HEK293T (cell line): Measurements from ENCODE around the gene TRPM3.

Source experiments
- CTCF ChIA-PET: fragments of 350-600 bp; formaldehyde crosslinking; extraction: SDS; loops from one replicate; lab custom pipeline; 2021; ENCODE audit warnings: antibody characterized with exemption, inconsistent platforms; lab: Yijun Ruan, JAX
- POLR2A ChIA-PET: fragments of 350-600 bp; formaldehyde crosslinking; extraction: SDS; loops from one replicate; lab custom pipeline; 2020; ENCODE audit warnings: antibody characterized with exemption, inconsistent platforms; lab: Yijun Ruan, JAX
- DNase-seq: peaks from one replicate; pipeline ENCODE4 v3.0.0; 2012; ENCODE audit warnings: mixed read lengths; ENCODE audit errors: extremely low spot score
- ARNT ChIP-seq: fragments of 450-650 bp; IDR thresholded peaks from 2 replicates; pipeline ENCODE4 v1.6.1; 2017; ENCODE audit warnings: mild to moderate bottlenecking
- BHLHE40 ChIP-seq: fragments of 450-650 bp; IDR thresholded peaks from 2 replicates; pipeline ENCODE4 v1.6.1; 2016; ENCODE audit warnings: mild to moderate bottlenecking, moderate library complexity, borderline replicate concordance
- CTBP1 ChIP-seq: fragments of 450-650 bp; IDR thresholded peaks from 2 replicates; pipeline ENCODE4 v1.6.1; 2016; ENCODE audit warnings: borderline replicate concordance
- ELF4 ChIP-seq: fragments of 450-650 bp; IDR thresholded peaks from 2 replicates; pipeline ENCODE4 v1.6.1; 2017; ENCODE audit warnings: antibody characterized with exemption
- FOXA1 ChIP-seq: fragments of 450-650 bp; IDR thresholded peaks from 2 replicates; pipeline ENCODE4 v1.6.1; 2016; ENCODE audit warnings: mild to moderate bottlenecking
- FOXK2 ChIP-seq: fragments of 450-650 bp; IDR thresholded peaks from 2 replicates; pipeline ENCODE4 v1.6.1; 2016; ENCODE audit warnings: mild to moderate bottlenecking
- FOXM1 ChIP-seq: fragments of 450-650 bp; IDR thresholded peaks from 2 replicates; pipeline ENCODE4 v1.6.1; 2017; ENCODE audit warnings: mild to moderate bottlenecking, borderline replicate concordance
- HDGF ChIP-seq: fragments of 450-650 bp; IDR thresholded peaks from 2 replicates; pipeline ENCODE4 v1.6.1; 2017; ENCODE audit warnings: antibody characterized with exemption, borderline replicate concordance
- L3MBTL2 ChIP-seq: fragments of 450-650 bp; conservative IDR thresholded peaks from 2 replicates; pipeline ENCODE4 v1.6.1; 2016; ENCODE audit warnings: mild to moderate bottlenecking
- LEF1 ChIP-seq: fragments of 450-650 bp; IDR thresholded peaks from 2 replicates; pipeline ENCODE4 v1.6.1; 2017; ENCODE audit warnings: mild to moderate bottlenecking, borderline replicate concordance
- NFRKB ChIP-seq: fragments of 450-650 bp; IDR thresholded peaks from 2 replicates; pipeline ENCODE4 v1.6.1; 2016; ENCODE audit warnings: mild to moderate bottlenecking, moderate library complexity
- PKNOX1 ChIP-seq: fragments of 450-650 bp; IDR thresholded peaks from 2 replicates; pipeline ENCODE4 v1.6.1; 2016
- SP1 ChIP-seq: fragments of 450-650 bp; IDR thresholded peaks from 2 replicates; pipeline ENCODE4 v1.6.1; 2017
- SUZ12 ChIP-seq: fragments of 450-650 bp; IDR thresholded peaks from 2 replicates; pipeline ENCODE4 v1.6.1; 2016; ENCODE audit warnings: mild to moderate bottlenecking
- TARDBP ChIP-seq: fragments of 450-650 bp; IDR thresholded peaks from 2 replicates; pipeline ENCODE4 v1.6.1; 2016
- ZNF384 ChIP-seq: fragments of 450-650 bp; IDR thresholded peaks from 2 replicates; pipeline ENCODE4 v1.6.1; 2016

Gene TRPM3

GRCh38 chr9:71144495-71144894 lies 23.1 kb upstream of the TRPM3 start:
- no peak for TF ChIP-seq TARDBP
- TF ChIP-seq ELF4: no peak
- TF ChIP-seq SUZ12: no peak
- TF ChIP-seq LEF1: no peak
- TF ChIP-seq FOXA1: no peak
- TF ChIP-seq L3MBTL2: no peak
- TF ChIP-seq HDGF: no peak
- no peak for TF ChIP-seq CTBP1
- DNase-seq: no peak
- CTCF ChIA-PET: no interaction called here
- POLR2A ChIA-PET: no interaction called here

- CTCF ChIA-PET: no interaction called here
- no peak for DNase-seq
- no peak for TF ChIP-seq FOXA1
- no peak for TF ChIP-seq ZNF384
- TF ChIP-seq L3MBTL2: no peak
- TF ChIP-seq PKNOX1: no peak
- no peak for TF ChIP-seq ARNT
- TF ChIP-seq SUZ12: no peak
- no peak for TF ChIP-seq HDGF
- TF ChIP-seq FOXM1: no peak
- TF ChIP-seq BHLHE40: no peak
- TF ChIP-seq ELF4: no peak
- TF ChIP-seq LEF1: no peak
- no peak for TF ChIP-seq TARDBP
- no peak for TF ChIP-seq SP1
- TF ChIP-seq NFRKB: no peak
- no peak for TF ChIP-seq FOXK2
- TF ChIP-seq CTBP1: no peak
- POLR2A ChIA-PET: no interaction called here
Measured at GRCh38 chr9:71136696-71137095, 15.3 kb upstream of the TRPM3 start.

- TF ChIP-seq SP1: no peak
- no peak for TF ChIP-seq CTBP1
- no peak for TF ChIP-seq ELF4
- no peak for TF ChIP-seq TARDBP
- TF ChIP-seq FOXA1: no peak
- TF ChIP-seq HDGF: no peak
- TF ChIP-seq LEF1: no peak
- TF ChIP-seq L3MBTL2: no peak
- no peak for TF ChIP-seq BHLHE40
- no peak for TF ChIP-seq FOXM1
- no peak for TF ChIP-seq ZNF384
- TF ChIP-seq FOXK2: no peak
- no peak for TF ChIP-seq ARNT
- TF ChIP-seq SUZ12: no peak
- no peak for TF ChIP-seq PKNOX1
- CTCF ChIA-PET: no interaction called here
- POLR2A ChIA-PET: no interaction called here
- no peak for DNase-seq
Measured at GRCh38 chr9:71131145-71131544, 9.7 kb upstream of the TRPM3 start.

GRCh38 chr9:71130521-71130920 lies 9.1 kb upstream of the TRPM3 start:
- CTCF ChIA-PET: no interaction called here
- TF ChIP-seq L3MBTL2 (no peak), NFRKB (no peak), PKNOX1 (no peak), ZNF384 (no peak), HDGF (no peak), FOXM1 (no peak), CTBP1 (no peak), TARDBP (no peak), ELF4 (no peak), BHLHE40 (no peak), ARNT (no peak), FOXA1 (no peak)
- DNase-seq: no peak
- POLR2A ChIA-PET: no interaction called here

- TF ChIP-seq CTBP1 (no peak), ELF4 (no peak), SP1 (no peak), PKNOX1 (no peak), TARDBP (no peak), ZNF384 (no peak), FOXA1 (no peak), ARNT (no peak), HDGF (no peak), BHLHE40 (no peak)
- CTCF ChIA-PET: no interaction called here
- POLR2A ChIA-PET: no interaction called here
- no peak for DNase-seq
Measured at GRCh38 chr9:71128796-71129195, 7.4 kb upstream of the TRPM3 start.

GRCh38 chr9:71127301-71127700 lies 5.9 kb upstream of the TRPM3 start:
- DNase-seq: no peak
- TF ChIP-seq ARNT (no peak), FOXK2 (no peak), HDGF (no peak), BHLHE40 (no peak), LEF1 (no peak), SP1 (no peak), NFRKB (no peak), PKNOX1 (no peak), ZNF384 (no peak), FOXA1 (no peak), L3MBTL2 (no peak), TARDBP (no peak)
- POLR2A ChIA-PET: no interaction called here

More at GRCh38 chr9:71127301-71127700, 5.9 kb upstream of the TRPM3 start:
- CTCF ChIA-PET: no interaction called here
